Neural progenitor cell (in vitro differentiated cells): ENCODE measurements around the gene CRISPLD2. TPM values are rescaled to one million over a fixed set of nuclear protein-coding genes. Genes with fewer than 3 reads are reported as not detected.

Experiments
- DNase-seq: peaks from one replicate; pipeline ENCODE4 v3.0.0-alpha.2; 2016; ENCODE audit warnings: low spot score
- H2AFZ ChIP-seq: fragments of 200-600 bp; sonication (generic); replicated peaks from 2 replicates; pipeline ENCODE4 v1.6.1; 2016; ENCODE audit warnings: antibody characterized with exemption
- H3F3A ChIP-seq: fragments of 200-600 bp; sonication (generic); 2 replicates; pipeline ENCODE4 v1.6.1; 2016; ENCODE audit warnings: antibody characterized with exemption, low read depth
- H3K27ac ChIP-seq: fragments of 200-600 bp; sonication (generic); 2 replicates; pipeline ENCODE4 v1.5.1; 2016; ENCODE audit warnings: mild to moderate bottlenecking
- H3K27me3 ChIP-seq: fragments of 200-600 bp; sonication (generic); 2 replicates; pipeline ENCODE4 v1.6.1; 2016; ENCODE audit warnings: mild to moderate bottlenecking, moderate library complexity
- H3K36me3 ChIP-seq: fragments of 200-600 bp; sonication (generic); 2 replicates; pipeline ENCODE4 v1.5.1; 2016
- H3K4me1 ChIP-seq: fragments of 200-600 bp; sonication (generic); 2 replicates; pipeline ENCODE4 v1.6.1; 2016; ENCODE audit warnings: mixed run types
- H3K4me2 ChIP-seq: fragments of 200-600 bp; sonication (generic); 2 replicates; pipeline ENCODE4 v1.6.1; 2016
- H3K4me3 ChIP-seq: fragments of 200-600 bp; sonication (generic); 2 replicates; pipeline ENCODE4 v1.5.1; 2016
- H3K79me2 ChIP-seq: fragments of 200-600 bp; sonication (generic); 2 replicates; pipeline ENCODE4 v1.6.1; 2016; ENCODE audit warnings: low read depth
- H3K9ac ChIP-seq: fragments of 200-600 bp; sonication (generic); 2 replicates; pipeline ENCODE4 v1.6.1; 2016
- H3K9me3 ChIP-seq: fragments of 200-600 bp; sonication (generic); 2 replicates; pipeline ENCODE4 v1.5.1; 2016; ENCODE audit warnings: low read depth
- H4K20me1 ChIP-seq: fragments of 200-600 bp; sonication (generic); 2 replicates; pipeline ENCODE4 v1.6.1; 2016; ENCODE audit warnings: low read depth
- H3K27ac Mint-ChIP-seq: 3 replicates; pipeline ENCODE4 v1.8.0; 2021; ENCODE audit warnings: mixed read lengths
- H3K27me3 Mint-ChIP-seq: 2 replicates; pipeline ENCODE4 v1.8.0; 2022; ENCODE audit warnings: low read depth, mild to moderate bottlenecking, inconsistent platforms, moderate library complexity, mixed read lengths; ENCODE audit not compliant: insufficient read depth
- H3K36me3 Mint-ChIP-seq: 3 replicates; pipeline ENCODE4 v1.8.0; 2021; ENCODE audit warnings: mixed read lengths
- H3K4me1 Mint-ChIP-seq: 3 replicates; pipeline ENCODE4 v1.8.0; 2021; ENCODE audit warnings: mixed read lengths
- H3K4me3 Mint-ChIP-seq: 3 replicates; pipeline ENCODE4 v1.8.0; 2021; ENCODE audit warnings: mild to moderate bottlenecking, moderate library complexity, mixed read lengths
- H3K9me3 Mint-ChIP-seq: 3 replicates; pipeline ENCODE4 v1.8.0; 2020; ENCODE audit warnings: mixed read lengths
- EZH2 ChIP-seq: fragments of 200-600 bp; sonication (generic); IDR thresholded peaks from 2 replicates; pipeline ENCODE4 v1.6.1; 2017; ENCODE audit warnings: antibody characterized with exemption, mild to moderate bottlenecking, moderate library complexity
- EZH2phosphoT487 ChIP-seq: fragments of 200-600 bp; sonication (generic); IDR thresholded peaks from 2 replicates; pipeline ENCODE4 v1.6.1; 2017; ENCODE audit warnings: antibody characterized with exemption
- total RNA-seq: library from RNA; depleted of rRNA; stranded (reverse); fragments of >200 nt; gene quantifications from 2 replicates; pipeline ENCODE4 v1.2.3, GENCODE V29; 2015; ENCODE audit warnings: low replicate concordance
- TF ChIP-seq, protein P1 (sequence below): fragments of 200-600 bp; sonication (generic); IDR thresholded peaks from 2 replicates; pipeline ENCODE4 v1.5.1; 2017; ENCODE audit warnings: antibody characterized with exemption, mild to moderate bottlenecking

Gene CRISPLD2
- total RNA-seq, 1 donor from 2014 or later, result 0.11 TPM

DNA sequence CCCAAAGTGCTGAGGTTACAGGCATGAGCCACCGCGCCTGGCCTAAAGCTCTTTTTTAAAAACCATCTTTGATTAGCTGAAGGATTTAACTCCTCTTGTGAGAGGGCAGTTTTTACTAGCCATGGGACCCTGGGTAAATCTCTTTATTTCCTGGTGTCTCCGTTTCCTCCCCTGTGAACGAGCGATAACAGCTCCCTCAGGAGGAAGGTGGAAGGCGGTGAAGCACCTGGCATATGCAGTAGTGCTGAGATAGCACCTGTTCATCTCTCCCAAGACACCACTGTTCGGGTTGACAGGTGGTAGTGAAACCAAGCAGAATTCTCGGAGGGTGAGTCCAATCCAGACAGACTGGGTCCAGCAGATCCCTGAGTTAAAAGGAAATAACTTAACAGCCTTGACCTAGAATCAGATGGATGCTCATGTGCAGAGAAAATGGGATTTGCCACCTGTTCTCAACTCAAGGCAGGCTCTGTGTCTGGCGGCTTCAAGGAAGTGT lies 86.2 kb downstream of the CRISPLD2 start:
- H3K9me3 ChIP-seq, result no peaks in the 10 kb centered on the region
- no peaks in the 10 kb centered on the region for H3K79me2 ChIP-seq
- no peak overlapping the region for H3K4me3 ChIP-seq
- Mint-ChIP-seq H3K4me1 (no peaks in the 10 kb centered on the region), H3K9me3 (peaks cover 2% of the 10 kb centered on the region), H3K4me3 (no peak overlapping the region), H3K36me3 (no peaks in the 10 kb centered on the region), H3K27ac (no peak overlapping the region), H3K27me3 (peaks cover 3% of the 10 kb centered on the region)
- H3K4me2 ChIP-seq, result no peak overlapping the region
- no peak overlapping the region for H3K27ac ChIP-seq
- H3K9ac ChIP-seq, result no peak overlapping the region
- TF ChIP-seq EZH2phosphoT487, result no peak
- TF ChIP-seq, protein P1, sequence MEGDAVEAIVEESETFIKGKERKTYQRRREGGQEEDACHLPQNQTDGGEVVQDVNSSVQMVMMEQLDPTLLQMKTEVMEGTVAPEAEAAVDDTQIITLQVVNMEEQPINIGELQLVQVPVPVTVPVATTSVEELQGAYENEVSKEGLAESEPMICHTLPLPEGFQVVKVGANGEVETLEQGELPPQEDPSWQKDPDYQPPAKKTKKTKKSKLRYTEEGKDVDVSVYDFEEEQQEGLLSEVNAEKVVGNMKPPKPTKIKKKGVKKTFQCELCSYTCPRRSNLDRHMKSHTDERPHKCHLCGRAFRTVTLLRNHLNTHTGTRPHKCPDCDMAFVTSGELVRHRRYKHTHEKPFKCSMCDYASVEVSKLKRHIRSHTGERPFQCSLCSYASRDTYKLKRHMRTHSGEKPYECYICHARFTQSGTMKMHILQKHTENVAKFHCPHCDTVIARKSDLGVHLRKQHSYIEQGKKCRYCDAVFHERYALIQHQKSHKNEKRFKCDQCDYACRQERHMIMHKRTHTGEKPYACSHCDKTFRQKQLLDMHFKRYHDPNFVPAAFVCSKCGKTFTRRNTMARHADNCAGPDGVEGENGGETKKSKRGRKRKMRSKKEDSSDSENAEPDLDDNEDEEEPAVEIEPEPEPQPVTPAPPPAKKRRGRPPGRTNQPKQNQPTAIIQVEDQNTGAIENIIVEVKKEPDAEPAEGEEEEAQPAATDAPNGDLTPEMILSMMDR, result no peak
- TF ChIP-seq EZH2, result no peak
- no peaks in the 10 kb centered on the region for H3F3A ChIP-seq
- no peaks in the 10 kb centered on the region for H3K36me3 ChIP-seq
- DNase-seq, result no peak
- H2AFZ ChIP-seq, result no peak overlapping the region
- no peaks in the 10 kb centered on the region for H3K27me3 ChIP-seq
- H3K4me1 ChIP-seq, result no peaks in the 10 kb centered on the region
- no peaks in the 10 kb centered on the region for H4K20me1 ChIP-seq

- H3K4me2 ChIP-seq, result no peak overlapping the region
- no peaks in the 10 kb centered on the region for H3K4me1 Mint-ChIP-seq
- no peak overlapping the region for H3K9ac ChIP-seq
- no peak overlapping the region for H3K27ac ChIP-seq
- no peak overlapping the region for H3K4me3 ChIP-seq
- no peak overlapping the region for H3K4me3 Mint-ChIP-seq
- H3F3A ChIP-seq, result no peaks in the 10 kb centered on the region
- DNase-seq, result no peak
- H3K27me3 Mint-ChIP-seq, result peaks cover 4% of the 10 kb centered on the region
- no peaks in the 10 kb centered on the region for H3K27me3 ChIP-seq
- TF ChIP-seq, protein P1, result no peak
- no peak for TF ChIP-seq EZH2phosphoT487
- no peak overlapping the region for H2AFZ ChIP-seq
- no peaks in the 10 kb centered on the region for H3K36me3 Mint-ChIP-seq
- H3K79me2 ChIP-seq, result no peaks in the 10 kb centered on the region
- peaks cover under 1% of the 10 kb centered on the region for H3K9me3 Mint-ChIP-seq
- H4K20me1 ChIP-seq, result no peaks in the 10 kb centered on the region
- no peaks in the 10 kb centered on the region for H3K36me3 ChIP-seq
- H3K9me3 ChIP-seq, result no peaks in the 10 kb centered on the region
- H3K27ac Mint-ChIP-seq, result peak overlapping the region; percentile 87
- H3K4me1 ChIP-seq, result no peaks in the 10 kb centered on the region
These were observed 87.3 kb downstream of the CRISPLD2 start for GRCh38 chr16:84907051-84907450.

GRCh38 chr16:84907575-84907974 lies 87.8 kb downstream of the CRISPLD2 start:
- Histone ChIP-seq H2AFZ (no peak overlapping the region), H3K4me3 (no peak overlapping the region), H3K36me3 (no peaks in the 10 kb centered on the region), H3K27me3 (no peaks in the 10 kb centered on the region), H3K4me1 (no peaks in the 10 kb centered on the region), H3K9me3 (no peaks in the 10 kb centered on the region), H3K27ac (no peak overlapping the region), H3K79me2 (no peaks in the 10 kb centered on the region), H3F3A (no peaks in the 10 kb centered on the region), H3K9ac (no peak overlapping the region), H4K20me1 (no peaks in the 10 kb centered on the region), H3K4me2 (no peak overlapping the region)
- TF ChIP-seq, protein P1, result no peak
- TF ChIP-seq EZH2phosphoT487 (no peak), EZH2 (no peak)
- Mint-ChIP-seq H3K27me3 (peaks cover 4% of the 10 kb centered on the region), H3K9me3 (no peaks in the 10 kb centered on the region), H3K4me1 (no peaks in the 10 kb centered on the region), H3K4me3 (no peak overlapping the region), H3K27ac (peak overlapping the region; percentile 87), H3K36me3 (no peaks in the 10 kb centered on the region)
- no peak for DNase-seq
